IMR-90 (cell line): ENCODE results near the gene FRMD5. TPM values are rescaled to one million over a fixed set of nuclear protein-coding genes. Genes with fewer than 3 reads are reported as not detected.

Source experiments
- ATAC-seq: fragments of 200-7000 bp; cut with Tn5 transposase; 2 replicates; pipeline ENCODE4 v1.9.1; 2020; ENCODE audit warnings: low read depth, mild to moderate bottlenecking, moderate library complexity
- BruUV-seq: library from RNA; stranded (reverse); fragments of 400-500 nt; replicated peaks from 2 replicates; lab custom pipeline; 2021; lab: Mats Ljungman, UMichigan
- CTCF ChIA-PET: fragments of 300-600 bp; formaldehyde crosslinking; extraction: SDS; loops from one replicate; lab custom pipeline; 2021; ENCODE audit warnings: antibody characterized with exemption; lab: Yijun Ruan, JAX
- POLR2A ChIA-PET: fragments of 300-600 bp; sonication (Branson Sonifier 250); formaldehyde crosslinking; loops from one replicate; lab custom pipeline; 2022; ENCODE audit warnings: antibody characterized with exemption; ENCODE audit not compliant: unreplicated experiment; lab: Charles Lee
- DNase-seq: peaks from one replicate; pipeline ENCODE4 v3.0.0; 2013
- H2AFZ ChIP-seq: replicated peaks from 2 replicates; pipeline ENCODE3; 2013; ENCODE audit warnings: low read length, mild to moderate bottlenecking; ENCODE audit not compliant: poor library complexity
- H2AK5ac ChIP-seq: 2 replicates; pipeline ENCODE4 v1.6.1; 2013; ENCODE audit warnings: low read depth, low read length, inconsistent platforms
- H2AK9ac ChIP-seq: replicated peaks from 2 replicates; pipeline ENCODE3; 2013; ENCODE audit warnings: mild to moderate bottlenecking, low read depth, low read length, moderate library complexity; ENCODE audit not compliant: poor library complexity
- H2BK120ac ChIP-seq: 2 replicates; pipeline ENCODE4 v1.6.1; 2013; ENCODE audit warnings: low read depth, low read length, inconsistent platforms
- H2BK15ac ChIP-seq: 3 replicates; pipeline ENCODE4 v1.6.1; 2013; ENCODE audit warnings: low read depth, low read length, inconsistent platforms
- H2BK20ac ChIP-seq: 2 replicates; pipeline ENCODE4 v1.6.1; 2013; ENCODE audit warnings: low read depth, mild to moderate bottlenecking, inconsistent platforms, low read length, moderate library complexity
- H2BK5ac ChIP-seq: 2 replicates; pipeline ENCODE4 v1.6.1; 2013; ENCODE audit warnings: mild to moderate bottlenecking, low read depth, low read length, inconsistent platforms; ENCODE audit not compliant: poor library complexity, severe bottlenecking
- H3K14ac ChIP-seq: replicated peaks from 2 replicates; pipeline ENCODE4 v1.6.1; 2013; ENCODE audit warnings: low read depth, low read length, inconsistent platforms
- H3K18ac ChIP-seq: 2 replicates; pipeline ENCODE4 v1.6.1; 2013; ENCODE audit warnings: low read depth, low read length, control low read depth
- H3K23ac ChIP-seq: 2 replicates; pipeline ENCODE4 v1.6.1; 2013; ENCODE audit warnings: low read depth, low read length, inconsistent platforms
- H3K27ac ChIP-seq: 2 replicates; pipeline ENCODE4 v1.5.1; 2013; ENCODE audit warnings: mild to moderate bottlenecking, control low read depth, low read length; ENCODE audit not compliant: insufficient read depth
- H3K27me3 ChIP-seq: 2 replicates; pipeline ENCODE4 v1.6.1; 2013; ENCODE audit warnings: low read length; ENCODE audit not compliant: control insufficient read depth, insufficient read depth
- H3K36me3 ChIP-seq: 2 replicates; pipeline ENCODE4 v1.6.1; 2013; ENCODE audit warnings: low read length, mixed read lengths; ENCODE audit not compliant: control insufficient read depth, insufficient read depth
- H3K4ac ChIP-seq: 2 replicates; pipeline ENCODE4 v1.6.1; 2013; ENCODE audit warnings: low read depth, low read length, inconsistent platforms
- H3K4me1 ChIP-seq: 2 replicates; pipeline ENCODE4 v1.6.1; 2013; ENCODE audit warnings: low read length, mixed read lengths; ENCODE audit not compliant: control insufficient read depth, insufficient read depth
- H3K4me2 ChIP-seq: 2 replicates; pipeline ENCODE4 v1.6.1; 2013; ENCODE audit warnings: low read depth, mild to moderate bottlenecking, control low read depth, low read length, moderate library complexity
- H3K4me3 ChIP-seq: 2 replicates; pipeline ENCODE4 v1.5.1; 2013; ENCODE audit warnings: low read depth, mild to moderate bottlenecking, control low read depth, low read length, moderate library complexity; ENCODE audit not compliant: insufficient read depth
- H3K56ac ChIP-seq: 2 replicates; pipeline ENCODE4 v1.6.1; 2013; ENCODE audit warnings: low read length, inconsistent platforms; ENCODE audit not compliant: insufficient read depth; ENCODE audit errors: extremely low read depth
- H3K79me1 ChIP-seq, 2 experiments: 2 replicates each; pipeline ENCODE4 v1.6.1; 2013; ENCODE audit warnings: low read length in 2 of 2, inconsistent platforms in 1 of 2, low read depth in 1 of 2
- H3K9ac ChIP-seq: 2 replicates; pipeline ENCODE4 v1.6.1; 2013; ENCODE audit warnings: low read depth, low read length, control low read depth
- H3K9me1 ChIP-seq: 2 replicates; pipeline ENCODE4 v1.6.1; 2013; ENCODE audit warnings: low read length, inconsistent platforms; ENCODE audit not compliant: insufficient read depth
- H3K9me3 ChIP-seq: 2 replicates; pipeline ENCODE4 v1.6.1; 2013; ENCODE audit warnings: low read length; ENCODE audit not compliant: control insufficient read depth, insufficient read depth
- H4K20me1 ChIP-seq: 2 replicates; pipeline ENCODE4 v1.6.1; 2013; ENCODE audit warnings: low read length, inconsistent platforms; ENCODE audit not compliant: insufficient read depth
- H4K5ac ChIP-seq: 2 replicates; pipeline ENCODE4 v1.6.1; 2013; ENCODE audit warnings: mild to moderate bottlenecking, low read depth, low read length, control low read depth
- H4K8ac ChIP-seq, 2 experiments: 2 replicates each; pipeline ENCODE4 v1.6.1; 2013; ENCODE audit warnings: low read depth in 2 of 2, low read length in 2 of 2, control low read depth in 1 of 2, inconsistent platforms in 1 of 2
- H4K91ac ChIP-seq: 2 replicates; pipeline ENCODE4 v1.6.1; 2013; ENCODE audit warnings: low read depth, low read length, inconsistent platforms; ENCODE audit not compliant: insufficient read depth
- BHLHE40 ChIP-seq: fragments of 150-350 bp; IDR thresholded peaks from 2 replicates; pipeline ENCODE4 v1.6.1; 2016; ENCODE audit warnings: mild to moderate bottlenecking, low read depth, low read length
- RAD21 ChIP-seq: IDR thresholded peaks from 2 replicates; pipeline ENCODE4 v1.6.1; 2012; ENCODE audit warnings: low read length, improper control_type of control experiment
- RCOR1 ChIP-seq: IDR thresholded peaks from 2 replicates; pipeline ENCODE4 v1.6.1; 2012; ENCODE audit warnings: mild to moderate bottlenecking, low read length, improper control_type of control experiment; ENCODE audit not compliant: insufficient replicate concordance
- WGBS, 2 experiments: methylation state at CpG; one replicate each; pipeline versions ENCODE4 v1.1.5 to v1.1.7; 2013; ENCODE audit warnings: missing lambda C conversion rate in 2 of 2; ENCODE audit not compliant: insufficient read length in 1 of 2; ENCODE audit errors: extremely low coverage in 2 of 2; 5-methylcytosine and 5-hydroxymethylcytosine counted together
- dilution Hi-C: fragments of 300-500 bp; cut with HindIII; formaldehyde crosslinking; loops from one replicate; pipeline ENCODE4 v1.14.3; 2018; ENCODE audit warnings: low sequenced_read_pairs; ENCODE audit not compliant: unreplicated experiment
- in situ Hi-C: fragments of 300-500 bp; cut with MboI; formaldehyde crosslinking; loops from 3 replicates; pipeline ENCODE4 v1.14.3; 2019; ENCODE audit warnings: low sequenced_read_pairs, inconsistent platforms, mixed read lengths
- intact Hi-C: fragments of 100-400 bp; cut with micrococcal nuclease; formaldehyde crosslinking; loops from 2 replicates; pipeline ENCODE4 v1.10.0; 2022
- polyA plus RNA-seq, 3 experiments: library from polyadenylated mRNA; depleted of rRNA; stranded (reverse); fragments of >200 nt; gene quantifications; 2 replicates each; pipeline ENCODE4 v1.2.3, GENCODE V29; 2012; ENCODE audit warnings: low replicate concordance in 1 of 3
- total RNA-seq: library from RNA; depleted of rRNA; stranded (reverse); fragments of >200 nt; gene quantifications from 2 replicates; pipeline ENCODE4 v1.2.3, GENCODE V29; 2012
- TF ChIP-seq, protein P1 (sequence below): conservative IDR thresholded peaks from 2 replicates; pipeline ENCODE4 v1.5.1; 2012; ENCODE audit warnings: mild to moderate bottlenecking, low read depth, low read length, improper control_type of control experiment
- TF ChIP-seq, protein P2 (sequence below): fragments of 150-350 bp; IDR thresholded peaks from 2 replicates; pipeline ENCODE4 v1.6.1; 2016; ENCODE audit warnings: low read depth, mild to moderate bottlenecking, low read length, moderate library complexity, borderline replicate concordance

Gene FRMD5
- total and polyA plus RNA-seq, 2 of the 4 experiments (the other 2 are of a cell fraction): 4.1 to 5.4 TPM

DNA sequence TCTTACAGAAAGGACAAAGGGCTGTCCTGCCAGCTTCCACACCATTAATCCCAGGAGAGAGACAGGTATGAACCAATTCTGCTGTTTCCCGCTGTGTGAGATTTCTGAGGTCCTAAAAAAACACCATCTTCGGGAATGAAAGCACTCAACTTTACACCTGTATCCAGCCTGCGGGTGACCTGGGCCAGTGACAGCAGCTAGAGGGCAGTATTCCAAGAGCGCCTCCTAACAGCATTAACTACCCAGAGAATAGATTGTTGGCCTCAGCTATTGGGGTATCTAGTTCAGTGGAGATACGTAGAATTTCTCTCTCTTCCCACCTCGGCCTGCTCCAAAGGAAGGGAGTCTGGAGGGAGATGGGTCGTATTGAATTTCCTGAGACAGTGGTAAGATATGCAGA, 313.1 kb downstream of the FRMD5 start:
- no peaks in the 10 kb centered on the region for H3K27me3 ChIP-seq
- no peak for ATAC-seq
- DNase-seq: no peak
- no peak overlapping the region for H2BK20ac ChIP-seq
- no peak for TF ChIP-seq RCOR1
- TF ChIP-seq, protein P1, sequence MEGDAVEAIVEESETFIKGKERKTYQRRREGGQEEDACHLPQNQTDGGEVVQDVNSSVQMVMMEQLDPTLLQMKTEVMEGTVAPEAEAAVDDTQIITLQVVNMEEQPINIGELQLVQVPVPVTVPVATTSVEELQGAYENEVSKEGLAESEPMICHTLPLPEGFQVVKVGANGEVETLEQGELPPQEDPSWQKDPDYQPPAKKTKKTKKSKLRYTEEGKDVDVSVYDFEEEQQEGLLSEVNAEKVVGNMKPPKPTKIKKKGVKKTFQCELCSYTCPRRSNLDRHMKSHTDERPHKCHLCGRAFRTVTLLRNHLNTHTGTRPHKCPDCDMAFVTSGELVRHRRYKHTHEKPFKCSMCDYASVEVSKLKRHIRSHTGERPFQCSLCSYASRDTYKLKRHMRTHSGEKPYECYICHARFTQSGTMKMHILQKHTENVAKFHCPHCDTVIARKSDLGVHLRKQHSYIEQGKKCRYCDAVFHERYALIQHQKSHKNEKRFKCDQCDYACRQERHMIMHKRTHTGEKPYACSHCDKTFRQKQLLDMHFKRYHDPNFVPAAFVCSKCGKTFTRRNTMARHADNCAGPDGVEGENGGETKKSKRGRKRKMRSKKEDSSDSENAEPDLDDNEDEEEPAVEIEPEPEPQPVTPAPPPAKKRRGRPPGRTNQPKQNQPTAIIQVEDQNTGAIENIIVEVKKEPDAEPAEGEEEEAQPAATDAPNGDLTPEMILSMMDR: peak; percentile 20; the same call in 1 of the 2 replicates
- TF ChIP-seq, protein P2, sequence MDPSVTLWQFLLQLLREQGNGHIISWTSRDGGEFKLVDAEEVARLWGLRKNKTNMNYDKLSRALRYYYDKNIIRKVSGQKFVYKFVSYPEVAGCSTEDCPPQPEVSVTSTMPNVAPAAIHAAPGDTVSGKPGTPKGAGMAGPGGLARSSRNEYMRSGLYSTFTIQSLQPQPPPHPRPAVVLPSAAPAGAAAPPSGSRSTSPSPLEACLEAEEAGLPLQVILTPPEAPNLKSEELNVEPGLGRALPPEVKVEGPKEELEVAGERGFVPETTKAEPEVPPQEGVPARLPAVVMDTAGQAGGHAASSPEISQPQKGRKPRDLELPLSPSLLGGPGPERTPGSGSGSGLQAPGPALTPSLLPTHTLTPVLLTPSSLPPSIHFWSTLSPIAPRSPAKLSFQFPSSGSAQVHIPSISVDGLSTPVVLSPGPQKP: no peak
- TF ChIP-seq BHLHE40: no peak
- no peak for TF ChIP-seq RAD21
- no peak overlapping the region for H2BK5ac ChIP-seq
- H3K4me3 ChIP-seq: no peak overlapping the region
- no peak overlapping the region for H3K4me2 ChIP-seq
- intact Hi-C loops (no loop called here), in situ Hi-C loops (no loop called here), dilution Hi-C loops (no loop called here)
- H3K4ac ChIP-seq: no peak overlapping the region
- no peak overlapping the region for H3K27ac ChIP-seq
- no peak overlapping the region for H2AK9ac ChIP-seq
- H3K79me1 ChIP-seq: no peaks in the 10 kb centered on the region
- H4K8ac ChIP-seq: no peak overlapping the region
- ChIA-PET CTCF (interaction anchor here (1.0 to 1.4 kb wide), 3 partner anchors 10 to 32 kb away, joined by 3 to 6 read pairs (median 4); no protein-coding TSS in a partner anchor), POLR2A (no interaction called here)
- H3K23ac ChIP-seq: no peak overlapping the region
- no peak overlapping the region for H2BK15ac ChIP-seq
- no peak overlapping the region for H3K9ac ChIP-seq
- peaks cover 2% of the 10 kb centered on the region; the same call in 1 of the 2 replicates for H3K36me3 ChIP-seq
- peaks cover 4% of the 10 kb centered on the region; the same call in 1 of the 2 replicates for H3K9me1 ChIP-seq
- H3K14ac ChIP-seq: no peak overlapping the region
- H2AFZ ChIP-seq: no peak overlapping the region
- no peaks in the 10 kb centered on the region for H3K4me1 ChIP-seq
- no peak overlapping the region for H2AK5ac ChIP-seq
- no peak overlapping the region for H3K18ac ChIP-seq
- no peak overlapping the region for H4K91ac ChIP-seq
- no peaks in the 10 kb centered on the region for H4K20me1 ChIP-seq
- no TSS peak for BruUV-seq
- no peaks in the 10 kb centered on the region for H3K9me3 ChIP-seq
- H4K5ac ChIP-seq: no peak overlapping the region
- H3K56ac ChIP-seq: no peak overlapping the region
- WGBS, 2 experiments: no CpG with 5 or more reads among the region's 7 CpGs
- H2BK120ac ChIP-seq: no peak overlapping the region
